GM19438 (cell line): Measurements from ENCODE around the gene RRM1.
"Not testable (repeated sequence)": the region's sequence is repeated elsewhere in the genome, so short reads cannot be mapped to it uniquely, and the experiment has no call there.

Experiments
- ATAC-seq: cut with Tn5 transposase; IDR thresholded peaks from one replicate; pipeline ENCODE4 v1.9.1; 2021; ENCODE audit warnings: low read depth; ENCODE audit not compliant: unreplicated experiment

The RRM1 gene

DNA sequence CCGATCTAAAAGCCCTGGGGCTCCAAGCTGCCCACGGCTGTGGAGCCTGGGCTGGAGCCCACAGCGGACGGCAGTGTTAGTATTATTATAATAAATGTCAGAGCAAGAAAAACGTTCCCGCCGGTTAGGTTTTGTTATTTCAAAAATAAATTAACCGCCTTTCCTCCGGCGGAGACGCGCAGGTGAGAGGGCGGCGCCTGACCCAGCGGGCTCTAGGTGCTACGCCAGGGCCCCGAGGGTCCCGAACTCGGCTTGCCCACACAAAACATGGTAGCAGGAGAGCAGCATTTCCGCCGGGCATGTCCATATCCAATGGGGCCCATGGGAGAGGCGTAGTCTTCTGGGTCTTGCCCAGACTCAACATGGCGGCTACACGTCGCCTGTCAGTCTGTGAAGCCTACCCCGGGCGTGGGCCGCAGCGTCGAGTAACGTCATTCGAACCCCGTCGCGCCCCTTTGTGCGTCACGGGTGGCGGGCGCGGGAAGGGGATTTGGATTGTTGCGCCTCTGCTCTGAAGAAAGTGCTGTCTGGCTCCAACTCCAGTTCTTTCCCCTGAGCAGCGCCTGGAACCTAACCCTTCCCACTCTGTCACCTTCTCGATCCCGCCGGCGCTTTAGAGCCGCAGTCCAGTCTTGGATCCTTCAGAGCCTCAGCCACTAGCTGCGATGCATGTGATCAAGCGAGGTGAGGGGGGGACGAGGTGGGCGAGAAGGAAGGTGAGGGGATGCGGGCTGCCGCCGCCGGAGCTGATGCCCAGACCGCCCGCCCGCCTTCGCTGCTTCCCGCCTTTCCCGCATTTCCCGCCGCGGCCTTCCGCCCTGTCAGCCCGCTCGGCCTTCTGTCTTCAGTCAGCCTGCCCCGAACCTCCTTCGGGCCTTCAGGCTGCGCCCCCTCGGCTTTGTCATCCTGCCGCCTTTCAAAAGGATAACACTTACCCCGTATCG lies at the start of gene RRM1:
Gene RRM1, plus strand, starts transcription at position 452 of the 944 bp plus-strand sequence. Its CDS starts 214 bp downstream, at position 666.
- peak; percentile 95 for ATAC-seq

DNA sequence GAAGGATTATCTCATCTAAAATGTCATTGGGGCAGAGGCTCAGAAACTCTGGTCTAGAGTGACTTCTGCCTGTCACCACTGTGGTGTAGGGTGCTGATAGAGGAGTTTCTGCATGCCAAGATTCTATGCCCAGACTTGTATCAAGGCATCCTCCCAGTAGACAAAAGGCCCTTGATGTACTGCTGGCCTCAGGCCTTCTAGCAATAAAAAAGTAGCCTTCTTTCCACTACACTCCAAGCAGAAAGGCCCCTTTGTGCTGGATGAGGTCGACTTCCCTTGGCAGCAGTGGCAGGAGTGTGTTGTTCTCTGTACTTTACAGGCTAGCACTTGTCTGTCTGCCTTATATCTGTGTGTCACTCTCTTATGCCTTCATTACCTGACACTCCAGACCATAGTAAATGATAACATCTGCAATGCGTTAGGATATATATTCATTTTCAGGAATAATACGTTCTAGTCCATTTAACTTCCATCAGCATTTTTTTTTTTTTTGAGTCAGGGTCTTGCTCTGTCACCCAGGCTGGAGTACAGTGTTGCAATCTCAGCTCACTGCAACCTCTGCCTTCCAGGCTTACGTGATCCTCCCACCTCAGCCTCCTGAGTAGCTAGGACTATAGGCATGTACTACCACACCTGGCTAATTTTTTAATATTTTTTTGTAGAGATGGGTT lies 49.5 kb upstream of the RRM1 start:
- ATAC-seq: no peak

DNA sequence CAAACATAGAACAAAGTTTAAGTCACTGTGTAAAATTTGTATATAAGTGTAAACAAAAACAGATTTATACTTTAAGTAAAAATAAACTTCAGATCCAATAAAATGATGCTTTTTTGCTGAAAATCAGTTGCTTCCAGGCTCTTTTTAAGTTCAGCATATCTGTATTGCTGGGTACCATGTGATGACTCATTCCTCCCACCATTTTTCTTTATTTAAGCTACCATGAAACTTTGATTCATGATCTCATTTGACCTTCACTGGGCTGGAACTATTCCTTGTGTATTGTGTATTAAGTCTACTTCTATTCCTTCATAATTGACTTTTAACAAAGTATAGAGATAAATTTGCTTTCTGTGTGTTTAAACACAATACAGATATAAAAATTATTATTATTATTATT lies 46.3 kb upstream of the RRM1 start:
- ATAC-seq: no peak

- no peak for ATAC-seq
Observed at GRCh38 chr11:4049006-4049405, 45.6 kb upstream of the RRM1 start.

- ATAC-seq: no peak
Observed at GRCh38 chr11:4050138-4050537, 44.5 kb upstream of the RRM1 start.

DNA sequence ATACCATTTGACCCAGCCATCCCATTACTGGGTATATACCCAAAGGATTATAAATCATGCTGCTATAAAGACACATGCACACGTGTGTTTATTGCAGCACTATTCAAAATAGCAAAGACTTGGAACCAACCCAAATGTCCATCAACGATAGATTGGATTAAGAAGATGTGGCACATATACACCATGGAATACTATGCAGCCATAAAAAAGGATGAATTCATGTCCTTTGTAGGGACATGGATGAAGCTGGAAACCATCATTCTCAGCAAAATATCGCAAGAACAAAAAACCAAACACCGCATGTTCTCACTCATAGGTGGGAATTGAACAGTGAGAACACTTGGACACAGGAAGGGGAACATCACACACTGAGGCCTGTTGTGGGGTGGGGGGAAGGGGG lies 41.4 kb upstream of the RRM1 start:
- not testable (repeated sequence) for ATAC-seq

- no peak for ATAC-seq
Observed at GRCh38 chr11:4054643-4055042, 40.0 kb upstream of the RRM1 start.

DNA sequence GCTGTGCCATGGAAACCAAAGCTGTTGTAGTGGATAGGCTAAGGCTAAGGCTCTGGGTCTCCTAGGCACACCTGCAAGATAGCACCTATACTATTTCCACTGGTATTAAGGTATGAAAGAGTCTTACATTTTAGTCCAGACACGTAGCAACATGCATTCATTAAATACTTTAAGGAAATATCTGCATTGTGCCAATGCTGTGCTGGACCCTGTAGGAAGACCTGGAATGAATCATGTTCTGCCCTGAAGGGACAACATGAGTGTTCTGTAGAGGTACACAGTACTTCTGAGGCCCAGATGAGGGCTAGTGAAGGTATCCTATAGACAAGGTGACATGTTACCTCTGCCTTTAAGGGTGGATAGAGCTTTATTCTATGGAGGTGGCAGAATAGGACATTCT lies 35.2 kb upstream of the RRM1 start:
- no peak for ATAC-seq

DNA sequence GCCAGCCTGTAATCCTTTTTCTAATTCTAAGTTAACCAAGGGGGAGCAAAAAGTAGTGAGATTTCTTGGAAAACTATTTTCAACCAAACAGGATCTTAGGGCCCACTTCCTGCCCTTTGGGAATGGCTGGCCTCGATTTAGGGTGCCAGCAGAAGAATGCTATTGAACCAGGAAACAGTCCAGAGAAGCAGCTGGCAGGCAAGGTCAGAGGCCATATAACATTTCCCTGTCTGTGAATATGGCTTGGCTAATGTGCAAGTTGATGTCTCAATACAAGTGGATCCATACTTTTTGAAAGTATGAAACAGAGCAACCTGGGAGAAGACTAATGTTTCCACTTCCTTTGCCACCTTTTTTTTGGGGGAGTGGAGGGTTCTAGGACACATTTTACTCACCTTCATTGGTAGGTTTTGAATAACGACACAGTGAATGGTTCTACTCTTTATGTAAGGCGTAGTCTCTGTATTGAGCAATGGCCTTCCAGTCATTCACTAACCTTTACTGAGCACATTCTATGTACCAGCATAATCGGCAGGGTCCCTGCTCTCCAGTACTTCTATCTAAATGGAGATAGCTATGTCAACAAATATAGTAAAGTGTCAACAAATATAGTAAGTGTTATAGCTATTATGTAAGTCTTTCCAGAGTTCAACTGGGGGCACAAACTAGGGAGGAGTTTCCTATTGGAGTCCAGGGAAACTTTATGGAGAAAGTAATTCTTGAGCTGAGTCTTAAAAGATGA lies 34.2 kb upstream of the RRM1 start:
- ATAC-seq: no peak

DNA sequence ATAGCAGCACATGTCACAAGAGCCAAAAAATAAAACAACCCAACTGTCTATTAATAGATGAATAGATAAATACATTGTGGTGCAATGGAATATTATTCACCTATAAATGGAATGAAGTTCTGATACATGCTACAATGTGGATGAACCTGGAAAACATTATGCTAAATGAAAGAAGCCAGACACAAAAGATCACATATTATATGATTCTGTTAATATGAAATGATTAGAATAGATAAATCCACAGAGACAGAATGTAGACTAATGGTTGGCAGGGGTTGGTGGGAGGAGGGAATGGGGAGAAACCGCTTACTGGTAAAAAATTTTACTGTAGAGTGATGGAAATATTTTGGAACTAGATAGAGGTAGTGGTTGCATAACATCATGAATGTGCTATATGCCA lies 32.9 kb upstream of the RRM1 start:
- no peak for ATAC-seq

DNA sequence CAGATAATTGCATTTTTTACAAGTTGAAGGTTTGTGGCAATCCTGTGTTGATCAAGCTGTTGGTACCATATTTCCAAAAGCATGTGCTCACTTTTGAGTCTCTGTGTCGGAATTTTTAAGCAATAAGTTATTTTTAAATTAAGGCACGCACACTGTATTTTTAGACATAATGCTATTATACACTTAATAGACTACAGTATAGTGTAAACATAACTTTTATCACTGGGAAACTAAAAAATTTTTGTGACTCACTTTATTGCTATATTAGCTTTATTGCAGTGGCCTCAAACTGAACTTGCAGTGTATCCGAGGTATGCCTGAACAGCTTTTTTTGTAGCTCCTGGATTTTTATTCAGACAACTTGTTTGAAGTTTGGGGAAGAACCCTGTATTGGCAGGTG lies 31.3 kb upstream of the RRM1 start:
- ATAC-seq: no peak

- no peak for ATAC-seq
Observed at GRCh38 chr11:4064278-4064955, 30.2 kb upstream of the RRM1 start.

GRCh38 chr11:4065086-4065485 lies 29.5 kb upstream of the RRM1 start:
- no peak for ATAC-seq

- ATAC-seq: no peak
Observed at GRCh38 chr11:4065601-4066377, 28.8 kb upstream of the RRM1 start.

- no peak for ATAC-seq
Observed at GRCh38 chr11:4066910-4067309, 27.7 kb upstream of the RRM1 start.

DNA sequence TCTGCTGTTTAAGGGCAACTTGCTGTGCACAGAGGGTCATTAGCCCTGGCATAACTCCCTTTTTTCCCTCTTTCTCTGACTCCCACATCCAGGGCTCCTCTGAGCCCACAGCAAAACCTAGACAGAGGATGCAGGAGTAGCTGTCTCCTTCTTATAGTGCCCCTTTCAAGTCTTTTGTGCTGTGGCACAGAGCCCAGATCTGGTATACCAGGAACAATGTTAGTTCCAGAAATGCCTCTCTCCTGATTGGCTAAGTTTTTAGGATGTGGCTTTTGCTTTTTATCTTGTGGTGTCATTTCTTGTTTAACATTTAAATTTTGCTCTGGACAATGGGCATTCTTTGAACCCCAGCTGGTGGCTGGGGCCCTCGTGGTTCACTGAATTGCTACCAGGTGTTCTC lies 25.6 kb upstream of the RRM1 start:
- ATAC-seq: no peak

DNA sequence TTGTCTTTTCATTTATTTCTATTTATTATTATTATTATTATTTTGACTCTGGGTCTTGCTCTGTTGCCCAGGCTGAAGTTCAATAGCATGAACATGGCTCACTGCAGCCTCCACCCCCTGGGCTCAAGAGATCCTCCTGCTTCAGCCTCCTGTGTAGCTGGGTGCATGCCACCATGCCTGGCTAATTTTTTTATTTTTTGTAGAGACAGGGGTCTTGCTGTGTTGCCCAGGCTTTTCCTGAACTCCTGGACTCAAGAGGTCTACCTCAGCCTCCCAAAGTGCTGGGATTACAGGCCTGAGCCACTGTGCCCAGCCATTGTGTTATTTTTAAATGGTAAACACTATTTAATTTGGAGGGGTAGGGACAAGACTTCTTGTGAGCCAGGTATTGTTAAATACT lies 23.3 kb upstream of the RRM1 start:
- ATAC-seq: no peak

GRCh38 chr11:4071914-4072313 lies 22.7 kb upstream of the RRM1 start:
- no peak for ATAC-seq

DNA sequence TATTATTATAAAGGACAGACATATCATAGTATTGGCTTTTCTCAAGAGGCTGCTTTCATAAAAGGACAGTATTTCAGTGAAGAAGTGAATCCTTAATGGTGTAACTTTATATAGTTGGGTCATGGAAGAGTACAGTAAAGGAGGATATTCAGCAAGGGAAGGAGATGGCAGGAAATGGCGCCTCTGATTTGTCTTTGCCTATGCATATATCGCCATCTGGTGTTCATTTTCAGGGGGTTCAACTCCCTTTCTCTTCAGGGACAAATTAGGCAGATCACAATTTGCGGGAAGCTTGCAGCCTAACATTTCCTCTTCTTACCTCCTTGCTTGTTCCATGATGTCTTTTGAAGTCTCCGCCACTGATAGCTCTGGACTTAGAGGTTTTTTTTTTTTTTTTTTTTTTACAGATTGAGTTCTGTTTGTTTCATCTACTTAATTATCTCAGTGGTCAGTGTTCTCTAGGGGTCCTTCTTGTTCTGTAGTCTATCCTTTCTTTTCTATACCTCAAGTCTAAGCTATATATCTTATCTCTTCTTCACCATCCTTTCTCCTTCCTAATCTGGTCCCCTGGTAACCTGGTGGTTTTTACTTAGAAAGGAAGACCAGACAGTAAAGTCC lies 21.8 kb upstream of the RRM1 start:
- ATAC-seq: no peak
